ENCODE results near the gene DPH2. TPM values are rescaled to one million over a fixed set of nuclear protein-coding genes. Genes with fewer than 3 reads are reported as not detected.
A peak's percentile ranks its signal among the peaks of the same experiment; 100 is the strongest.

Gene DPH2
- total and polyA plus RNA-seq, 7 donors: 10.7 to 37.2 (median 12.1) TPM

DNA sequence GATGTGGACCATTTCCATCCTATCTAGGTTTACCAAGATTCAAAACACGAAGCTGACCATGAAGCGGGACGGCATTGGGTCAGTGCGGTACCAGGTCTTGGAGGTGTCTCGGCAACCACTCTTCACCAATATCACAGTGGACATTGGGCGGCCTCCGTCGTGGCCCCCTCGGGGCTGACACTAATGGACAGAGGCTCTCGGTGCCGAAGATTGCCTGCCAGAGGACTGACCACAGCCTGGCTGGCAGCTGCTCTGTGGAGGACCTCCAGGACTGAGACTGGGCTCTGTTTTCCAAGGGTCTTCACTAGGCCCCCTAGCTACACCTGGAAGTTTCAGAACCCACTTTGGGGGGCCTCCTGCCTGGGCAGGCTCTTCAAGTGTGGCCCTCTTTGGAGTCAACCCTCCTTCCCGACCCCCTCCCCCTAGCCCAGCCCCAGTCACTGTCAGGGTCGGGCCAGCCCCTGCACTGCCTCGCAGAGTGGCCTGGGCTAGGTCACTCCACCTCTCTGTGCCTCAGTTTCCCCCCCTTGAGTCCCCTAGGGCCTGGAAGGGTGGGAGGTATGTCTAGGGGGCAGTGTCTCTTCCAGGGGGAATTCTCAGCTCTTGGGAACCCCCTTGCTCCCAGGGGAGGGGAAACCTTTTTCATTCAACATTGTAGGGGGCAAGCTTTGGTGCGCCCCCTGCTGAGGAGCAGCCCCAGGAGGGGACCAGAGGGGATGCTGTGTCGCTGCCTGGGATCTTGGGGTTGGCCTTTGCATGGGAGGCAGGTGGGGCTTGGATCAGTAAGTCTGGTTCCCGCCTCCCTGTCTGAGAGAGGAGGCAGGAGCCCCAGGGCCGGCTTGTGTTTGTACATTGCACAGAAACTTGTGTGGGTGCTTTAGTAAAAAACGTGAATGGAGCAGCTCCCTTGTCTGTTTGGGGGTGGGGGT is 20.7 kb downstream of the DPH2 start:
- H3K4me1 ChIP-seq: peaks cover 0 to 18% (median 14%) of the 10 kb centered on the region in 4 donors
- H3K9me3 ChIP-seq: no peaks in the 10 kb centered on the region
- no peak for DNase-seq
- TF ChIP-seq POLR2AphosphoS5 (IDR thresholded peaks at IDR 0.05) (no peak), POLR2A (IDR thresholded peaks at IDR 0.05) (no peak), EP300 (IDR thresholded peaks at IDR 0.05) (no peak)
- TF ChIP-seq, protein P1, sequence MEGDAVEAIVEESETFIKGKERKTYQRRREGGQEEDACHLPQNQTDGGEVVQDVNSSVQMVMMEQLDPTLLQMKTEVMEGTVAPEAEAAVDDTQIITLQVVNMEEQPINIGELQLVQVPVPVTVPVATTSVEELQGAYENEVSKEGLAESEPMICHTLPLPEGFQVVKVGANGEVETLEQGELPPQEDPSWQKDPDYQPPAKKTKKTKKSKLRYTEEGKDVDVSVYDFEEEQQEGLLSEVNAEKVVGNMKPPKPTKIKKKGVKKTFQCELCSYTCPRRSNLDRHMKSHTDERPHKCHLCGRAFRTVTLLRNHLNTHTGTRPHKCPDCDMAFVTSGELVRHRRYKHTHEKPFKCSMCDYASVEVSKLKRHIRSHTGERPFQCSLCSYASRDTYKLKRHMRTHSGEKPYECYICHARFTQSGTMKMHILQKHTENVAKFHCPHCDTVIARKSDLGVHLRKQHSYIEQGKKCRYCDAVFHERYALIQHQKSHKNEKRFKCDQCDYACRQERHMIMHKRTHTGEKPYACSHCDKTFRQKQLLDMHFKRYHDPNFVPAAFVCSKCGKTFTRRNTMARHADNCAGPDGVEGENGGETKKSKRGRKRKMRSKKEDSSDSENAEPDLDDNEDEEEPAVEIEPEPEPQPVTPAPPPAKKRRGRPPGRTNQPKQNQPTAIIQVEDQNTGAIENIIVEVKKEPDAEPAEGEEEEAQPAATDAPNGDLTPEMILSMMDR (IDR thresholded peaks at IDR 0.05): no peak
- intact Hi-C loops (cut with DNase I): loop anchor here (5.0 to 10.0 kb wide), 2 partner anchors 43 to 224 kb away; partner anchors contain the start of genes DMAP1 and IPO13
- peak overlapping the region; percentile 68 to 84 (median 79) for H3K27ac ChIP-seq
- H3K36me3 ChIP-seq: peaks cover 0 to 7% (median 3%) of the 10 kb centered on the region in 4 donors
- WGBS, 2 donors: 73 to 76% methylated on average over 19 of the region's 19 CpGs
- peak overlapping the region; percentile 47 to 77 (median 56) for H3K4me3 ChIP-seq
- H3K27me3 ChIP-seq: no peaks in the 10 kb centered on the region

DNA sequence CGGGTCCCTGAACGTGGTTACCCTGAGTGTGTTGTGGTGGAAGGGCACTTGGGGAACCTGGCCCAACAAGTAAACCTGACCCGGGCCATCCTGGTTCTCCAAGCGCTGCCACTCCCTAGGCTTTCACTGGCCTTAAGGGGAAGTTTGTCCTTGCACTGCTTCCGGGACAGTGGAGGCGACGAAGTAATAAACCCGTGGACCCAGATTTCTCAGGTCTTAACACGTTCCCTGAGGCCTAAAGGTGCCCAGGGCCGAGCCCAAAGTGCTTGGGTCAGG is 21.3 kb downstream of the DPH2 start:
- 0 to 1% methylated on average over 10 of the region's 10 CpGs for WGBS, 2 donors
- H3K36me3 ChIP-seq: peaks cover 0 to 1% (median under 1%) of the 10 kb centered on the region in 4 donors
- no peak for DNase-seq
- H3K27me3 ChIP-seq: no peaks in the 10 kb centered on the region
- intact Hi-C loops (cut with DNase I): loop anchor here (5.0 to 10.0 kb wide), 2 partner anchors 44 to 224 kb away; partner anchors contain the start of genes DMAP1 and IPO13
- H3K4me1 ChIP-seq: peaks cover 0 to 18% (median 14%) of the 10 kb centered on the region in 4 donors
- no peaks in the 10 kb centered on the region for H3K9me3 ChIP-seq
- peak overlapping the region; percentile 47 to 77 (median 56) for H3K4me3 ChIP-seq
- TF ChIP-seq, protein P1 (IDR thresholded peaks at IDR 0.05): no peak
- no peak for TF ChIP-seq POLR2A (IDR thresholded peaks at IDR 0.05)
- no peak for TF ChIP-seq EP300 (IDR thresholded peaks at IDR 0.05)
- TF ChIP-seq POLR2AphosphoS5 (IDR thresholded peaks at IDR 0.05): no peak
- H3K27ac ChIP-seq: peak overlapping the region; percentile 68 to 84 (median 79)

DNA sequence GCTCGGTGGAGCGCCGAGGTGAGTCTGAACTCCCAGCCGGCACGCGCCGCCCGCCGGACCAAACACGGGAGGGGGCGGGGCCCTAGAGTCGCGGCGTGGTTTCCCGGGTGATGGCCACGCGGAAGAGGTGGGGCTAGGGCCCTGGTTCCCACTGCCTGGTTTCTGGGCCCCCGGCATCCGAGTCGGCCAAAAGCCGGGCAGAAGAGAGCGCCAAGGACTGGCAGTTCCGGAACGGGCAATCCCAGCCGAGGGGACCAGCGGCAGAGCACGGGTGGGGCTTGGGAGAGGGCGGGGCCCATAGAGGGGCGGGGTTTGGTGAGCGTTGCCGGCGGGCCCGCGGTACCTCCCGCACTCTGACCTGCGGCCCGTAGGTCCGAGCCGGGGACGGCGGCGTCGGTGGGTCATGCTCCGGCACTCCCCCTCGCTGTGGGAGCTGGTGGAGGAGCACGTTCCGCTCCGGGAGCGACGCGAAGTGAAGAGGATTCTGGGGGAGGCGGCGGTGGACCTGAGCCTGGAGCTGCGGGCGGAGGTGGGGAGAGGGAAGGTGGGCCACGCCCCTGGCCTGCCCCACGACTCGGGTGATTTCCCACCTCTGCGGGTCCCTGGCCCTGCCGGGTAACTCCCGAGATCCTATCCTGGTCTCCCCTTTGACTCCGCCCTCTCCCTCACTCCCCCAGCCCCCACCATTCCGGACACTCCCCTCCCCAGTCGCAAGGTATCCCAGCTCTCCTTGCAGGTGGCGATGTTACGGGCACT is 21.8 kb downstream of the DPH2 start, which contains the start of gene CCDC24:
Gene CCDC24 (plus strand): TSS at position 124 of the 756 bp plus-strand sequence. CDS start 280 bp downstream, at position 404.
- peak; percentile 93 for DNase-seq
- peak within 1 kb of the TSS; percentile 68 to 84 (median 79) for H3K27ac ChIP-seq
- 0 to 1% methylated on average over 66 of the region's 66 CpGs for WGBS, 2 donors
- intact Hi-C loops (cut with DNase I): loop anchor here (5.0 to 10.0 kb wide), 2 partner anchors 44 to 223 kb away; partner anchors contain the start of genes DMAP1 and IPO13
- peaks cover 0 to 18% (median 14%) of the 10 kb centered on the region in 4 donors for H3K4me1 ChIP-seq
- H3K4me3 ChIP-seq: peak within 1 kb of the TSS; percentile 47 to 77 (median 56)
- H3K9me3 ChIP-seq: no peaks in the 10 kb centered on the region
- H3K36me3 ChIP-seq: no peaks in the 10 kb centered on the region
- no peaks in the 10 kb centered on the region for H3K27me3 ChIP-seq
- no peak for TF ChIP-seq EP300 (IDR thresholded peaks at IDR 0.05)
- TF ChIP-seq POLR2AphosphoS5 (IDR thresholded peaks at IDR 0.05): peak; percentile 3 to 60 (median 55)

DNA sequence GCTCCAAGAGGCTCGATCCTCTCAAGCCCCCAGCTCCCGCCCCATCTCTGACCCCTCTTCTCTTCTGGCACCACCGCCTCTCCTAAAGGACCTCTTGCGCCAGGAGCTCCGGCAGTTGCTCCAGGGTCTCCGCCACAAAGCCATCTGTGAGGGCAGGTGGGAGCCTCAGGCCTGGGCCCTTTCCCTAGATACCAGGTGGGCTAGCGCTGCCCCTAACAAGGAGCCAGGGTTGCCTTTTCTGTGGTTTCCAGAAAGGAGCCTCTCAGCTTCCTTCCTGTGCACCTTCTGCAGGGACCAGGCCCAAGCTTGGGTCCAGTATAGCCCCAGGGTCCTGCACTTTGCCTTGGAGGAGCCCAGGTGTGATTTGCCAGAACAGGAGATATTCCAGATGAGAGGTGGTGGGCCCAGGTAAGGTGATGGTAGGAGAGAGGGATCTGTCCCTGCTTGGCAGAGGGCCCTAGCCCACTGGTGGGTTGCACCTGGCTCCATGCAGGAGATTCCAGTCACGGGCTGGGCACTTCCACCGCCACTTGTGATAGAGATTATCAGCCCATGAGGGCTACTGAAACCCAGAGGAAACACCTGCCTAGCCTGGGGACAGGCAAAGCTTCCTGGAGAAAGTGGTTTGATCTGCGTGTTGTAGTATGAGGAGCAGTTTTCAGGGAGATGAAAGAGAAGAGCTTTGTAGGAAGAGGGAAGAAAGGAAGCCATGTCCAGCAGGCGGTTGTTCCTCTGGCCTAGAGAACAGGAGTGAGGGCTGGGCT is 22.6 kb downstream of the DPH2 start:
- Histone ChIP-seq H3K36me3 (no peaks in the 10 kb centered on the region), H3K4me1 (peaks cover 0 to 18% (median 14%) of the 10 kb centered on the region in 4 donors), H3K9me3 (no peaks in the 10 kb centered on the region), H3K27ac (peak overlapping the region; percentile 68 to 84 (median 79)), H3K27me3 (no peaks in the 10 kb centered on the region), H3K4me3 (peak overlapping the region; percentile 47 to 77 (median 56))
- TF ChIP-seq, protein P1 (IDR thresholded peaks at IDR 0.05): no peak
- TF ChIP-seq EP300 (IDR thresholded peaks at IDR 0.05): no peak
- TF ChIP-seq POLR2A (IDR thresholded peaks at IDR 0.05): no peak
- no peak for TF ChIP-seq POLR2AphosphoS5 (IDR thresholded peaks at IDR 0.05)
- WGBS, 2 donors: 40 to 49% methylated on average over 11 of the region's 11 CpGs
- DNase-seq: peak; percentile 75
- intact Hi-C loops (cut with DNase I): loop anchor here (5.0 to 10.0 kb wide), 2 partner anchors 45 to 222 kb away; partner anchors contain the start of genes DMAP1 and IPO13

Data from sigmoid colon (tissue), 7 donors.